Adrenal gland (tissue), 12 donors: ENCODE measurements around the gene FOXP4. TPM values are rescaled to one million over a fixed set of nuclear protein-coding genes. Genes with fewer than 3 reads are reported as not detected.
A peak's percentile ranks its signal among the peaks of the same experiment; 100 is the strongest.

Source experiments
- DNase-seq, 7 donors: peaks; one replicate each; pipeline ENCODE4 v3.0.0-alpha.2; 2019 to 2020
- H3K27ac ChIP-seq, 5 donors: fragments of 200-600 bp; sonication (generic) in 4 of 5; 1 replicate in 3 of 5; 2 replicates in 2 of 5; pipeline versions ENCODE4 v1.5.1 to v1.8.0; 2016 to 2020; ENCODE audit warnings: mild to moderate bottlenecking in 1 of 5
- H3K27me3 ChIP-seq: fragments of 200-600 bp; 2 replicates; pipeline ENCODE4 v1.8.0; 2021
- H3K36me3 ChIP-seq, 2 donors: fragments of 200-600 bp; replicated peaks in 1 of 2; 1 replicate in 1 of 2; 2 replicates in 1 of 2; pipeline versions ENCODE4 v1.5.1 to v1.8.0; 2018 to 2022
- H3K4me1 ChIP-seq, 2 donors: fragments of 200-600 bp; replicated peaks in 1 of 2; 1 replicate in 1 of 2; 2 replicates in 1 of 2; pipeline versions ENCODE4 v1.5.1 to v1.8.0; 2018 to 2021
- H3K4me3 ChIP-seq, 4 donors: fragments of 200-600 bp; sonication (generic) in 3 of 4; one replicate each; pipeline ENCODE4 v1.5.1; 2016 to 2018
- H3K9me3 ChIP-seq, 3 donors: fragments of 200-600 bp; sonication (generic) in 1 of 3; replicated peaks in 1 of 3; 1 replicate in 2 of 3; 2 replicates in 1 of 3; pipeline versions ENCODE4 v1.5.1 to v1.8.0; 2016 to 2021
- POLR2A ChIP-seq, 2 donors: fragments of 450-650 bp; IDR thresholded peaks; one replicate each; pipeline ENCODE4 v1.6.1; 2017; ENCODE audit warnings: antibody characterized with exemption in 2 of 2, mild to moderate bottlenecking in 2 of 2, moderate library complexity in 1 of 2
- WGBS, 4 donors: extraction: QIAGEN DNeasy Blood & Tissue Kit in 2 of 4; methylation state at CpG; one replicate each; pipeline versions ENCODE4 v1.1.5 to v1.1.7; 2013 to 2017; 5-methylcytosine and 5-hydroxymethylcytosine counted together
- intact Hi-C, 2 donors: fragments of 100-400 bp; cut with DNase I; formaldehyde crosslinking; loops; one replicate each; pipeline versions ENCODE4 v1.14.1 to v1.15.0; 2022 to 2023
- polyA plus RNA-seq, 3 donors: library from polyadenylated mRNA; stranded (reverse); fragments of 200-250 nt in 2 of 3; fragments of 350-450 nt in 1 of 3; fragmentation: Illumina TruSeq in 1 of 3; extraction: RNeasy Lipid Tissue Mini Kit (QIAGEN cat#74804) in 1 of 3; gene quantifications; one replicate each; pipeline ENCODE4 v1.2.3, GENCODE V29; 2013 to 2014
- total RNA-seq, 9 donors: library from RNA; depleted of rRNA in 4 of 9; stranded (reverse); fragments of >200 nt in 4 of 9; fragments of 120-200 nt in 1 of 9; fragmentation: NEBNext Ultra II Directional in 1 of 9; extraction: Animal tissue kit (Norgen Biotek cat#: 25700) in 1 of 9; gene quantifications; one replicate each; pipeline versions ENCODE4 v1.1.0 to v1.2.4, GENCODE V29; 2013 to 2023
- TF ChIP-seq, protein P1 (sequence below), 6 experiments: fragments of 450-650 bp in 4 of 6; fragments of 200-600 bp in 2 of 6; sonication (generic) in 1 of 6; IDR thresholded peaks; 1 replicate in 5 of 6; 2 replicates in 1 of 6; pipeline versions ENCODE4 v1.5.1 to v1.8.0; 2016 to 2021; ENCODE audit warnings: antibody characterized with exemption in 6 of 6, mild to moderate bottlenecking in 2 of 6, moderate library complexity in 1 of 6
- donor health status: healthy with polysubstance abuse.
- donor health status: Bipolar disorder and iron deficiency.
- donor health status: DM: yes; HTN: yes; CAD: no.
- donor health status: DM: no; HTN: no; CAD: no.
- donor health status: DM: no; HTN: no; CAD: no.
- donor health status: DM: yes; HTN: yes; CAD: no.

FOXP4 gene
- total and polyA plus RNA-seq, 12 donors = 1.6 to 18.2 (median 11.3) TPM

DNA sequence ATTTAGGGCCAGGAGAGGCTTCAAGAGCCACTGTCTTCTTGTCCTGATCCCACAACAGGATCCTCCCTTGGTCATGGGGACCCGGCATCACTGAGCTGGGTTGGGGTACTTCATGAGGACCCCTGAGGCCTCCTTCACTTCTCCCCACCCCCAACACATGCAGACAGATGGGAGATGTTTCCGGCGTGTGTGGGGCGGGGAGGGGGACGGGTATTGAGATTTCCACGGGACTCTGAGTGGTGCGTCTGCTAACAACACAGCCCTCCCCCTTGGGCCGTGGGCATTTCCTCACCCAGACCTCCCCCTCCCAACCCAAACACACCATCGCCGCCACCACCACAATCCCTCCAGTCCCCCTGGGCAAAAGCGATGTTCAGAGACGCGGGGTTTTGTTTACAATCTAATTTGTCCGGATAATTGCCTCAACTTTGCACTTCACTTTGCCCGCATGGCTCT is 906 bp upstream of the FOXP4 start:
- Histone ChIP-seq H3K27ac (no peak overlapping the region), H3K36me3 (no peaks in the 10 kb centered on the region), H3K27me3 (no peaks in the 10 kb centered on the region), H3K9me3 (no peaks in the 10 kb centered on the region), H3K4me1 (peaks cover 14 to 22% of the 10 kb centered on the region in 2 donors), H3K4me3 (peak overlapping the region in 2 of 4 donors; percentile 37 to 97)
- intact Hi-C loops = loop anchor here in 1 of 2 donors (5.0 kb wide), 1 partner anchor 42 kb away; no protein-coding TSS in a partner anchor
- no peak for DNase-seq
- WGBS, 4 donors = 18 to 26% (median 23%) methylated on average over 10 to 15 of the region's 15 CpGs
- TF ChIP-seq POLR2A (IDR thresholded peaks at IDR 0.05) = no peak
- TF ChIP-seq, protein P1, sequence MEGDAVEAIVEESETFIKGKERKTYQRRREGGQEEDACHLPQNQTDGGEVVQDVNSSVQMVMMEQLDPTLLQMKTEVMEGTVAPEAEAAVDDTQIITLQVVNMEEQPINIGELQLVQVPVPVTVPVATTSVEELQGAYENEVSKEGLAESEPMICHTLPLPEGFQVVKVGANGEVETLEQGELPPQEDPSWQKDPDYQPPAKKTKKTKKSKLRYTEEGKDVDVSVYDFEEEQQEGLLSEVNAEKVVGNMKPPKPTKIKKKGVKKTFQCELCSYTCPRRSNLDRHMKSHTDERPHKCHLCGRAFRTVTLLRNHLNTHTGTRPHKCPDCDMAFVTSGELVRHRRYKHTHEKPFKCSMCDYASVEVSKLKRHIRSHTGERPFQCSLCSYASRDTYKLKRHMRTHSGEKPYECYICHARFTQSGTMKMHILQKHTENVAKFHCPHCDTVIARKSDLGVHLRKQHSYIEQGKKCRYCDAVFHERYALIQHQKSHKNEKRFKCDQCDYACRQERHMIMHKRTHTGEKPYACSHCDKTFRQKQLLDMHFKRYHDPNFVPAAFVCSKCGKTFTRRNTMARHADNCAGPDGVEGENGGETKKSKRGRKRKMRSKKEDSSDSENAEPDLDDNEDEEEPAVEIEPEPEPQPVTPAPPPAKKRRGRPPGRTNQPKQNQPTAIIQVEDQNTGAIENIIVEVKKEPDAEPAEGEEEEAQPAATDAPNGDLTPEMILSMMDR (IDR thresholded peaks at IDR 0.05) = no peak

DNA sequence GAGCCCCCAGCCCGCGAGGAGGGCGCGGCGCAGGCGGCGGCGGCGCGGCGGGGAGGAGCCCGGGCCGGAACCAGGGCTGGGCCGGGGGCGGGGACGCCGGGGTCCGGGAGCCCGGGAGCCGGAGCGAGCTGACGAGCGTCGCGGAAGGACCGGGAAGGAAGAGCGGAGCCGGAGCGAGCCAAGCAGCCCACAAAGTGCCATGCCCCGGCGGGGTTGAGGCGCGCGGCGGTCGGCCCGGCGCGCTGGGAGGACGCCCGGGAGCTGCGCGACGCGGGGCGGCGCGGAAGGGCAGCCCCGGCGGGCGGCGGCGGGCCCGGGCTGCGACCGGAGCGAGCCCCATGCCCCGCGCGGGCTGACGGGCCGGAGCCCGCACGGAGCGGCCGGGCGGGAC is 289 bp downstream of the FOXP4 start:
- Histone ChIP-seq H3K9me3 (no peaks in the 10 kb centered on the region), H3K36me3 (no peaks in the 10 kb centered on the region), H3K4me1 (peaks cover 14 to 22% of the 10 kb centered on the region in 2 donors), H3K27me3 (no peaks in the 10 kb centered on the region), H3K27ac (peak overlapping the region in 3 of 5 donors; percentile 71 to 95 (median 74)), H3K4me3 (peak overlapping the region in 2 of 4 donors; percentile 76 to 97)
- peak in 1 of 2 donors; percentile 56 for TF ChIP-seq POLR2A (IDR thresholded peaks at IDR 0.05)
- TF ChIP-seq, protein P1 (IDR thresholded peaks at IDR 0.05) = no peak
- WGBS, 4 donors = 0 to 1% (median 0%) methylated on average over 14 to 66 of the region's 67 CpGs; no CpG with 5 or more reads in 1 of the 4 donors
- intact Hi-C loops = loop anchor here in 1 of 2 donors (5.0 kb wide), 1 partner anchor 41 kb away; no protein-coding TSS in a partner anchor
- no peak for DNase-seq

DNA sequence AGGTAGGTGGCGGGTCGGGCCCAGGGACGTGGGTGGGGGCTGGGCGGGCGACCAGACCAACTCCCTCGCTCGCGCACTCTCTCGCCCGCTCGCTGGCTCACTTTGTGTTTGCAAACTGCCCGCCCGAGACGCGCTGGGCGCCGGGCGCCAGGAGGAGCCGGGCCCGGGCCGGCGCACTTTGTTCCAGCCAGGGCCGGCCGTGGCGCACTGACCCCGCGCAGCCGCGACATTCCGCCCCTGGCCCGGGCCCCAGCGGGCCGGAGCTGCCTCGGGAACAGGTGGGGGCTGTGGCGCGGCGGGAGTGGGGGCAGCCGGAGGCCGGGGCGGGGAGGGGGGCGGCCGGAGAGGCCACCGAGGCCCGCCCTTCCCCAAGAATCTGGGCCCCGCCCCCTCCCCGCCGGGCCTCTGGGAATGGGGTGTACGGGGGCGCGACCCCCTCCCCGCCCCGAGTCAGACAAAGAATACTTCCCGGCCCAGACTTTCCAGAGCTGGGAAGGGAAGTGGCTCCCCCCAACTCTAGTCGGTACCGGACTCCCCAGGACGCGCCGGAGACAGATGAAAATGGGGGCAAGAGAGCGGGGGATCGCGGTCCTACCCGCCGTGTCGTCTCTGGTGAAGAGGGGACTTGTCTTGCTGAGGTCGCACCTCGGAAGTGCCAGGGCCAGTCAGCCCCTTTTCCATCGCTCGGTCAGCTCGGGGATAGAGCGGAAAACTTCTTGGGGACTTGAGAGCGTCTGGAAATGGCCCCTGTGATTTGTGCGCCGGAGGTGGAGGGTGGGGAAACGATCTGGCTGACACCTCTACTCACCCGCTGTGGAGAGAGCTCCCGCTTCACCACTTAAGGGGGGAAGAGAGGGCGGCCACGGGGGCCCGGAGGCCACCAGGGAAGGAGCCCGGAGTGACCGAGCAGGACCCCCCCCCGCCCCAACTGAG is 951 bp downstream of the FOXP4 start:
- WGBS, 4 donors = 0 to 2% (median 1%) methylated on average over 1 to 79 of the region's 82 CpGs
- DNase-seq = peak; percentile 32 to 60 (median 45)
- TF ChIP-seq, protein P1 (IDR thresholded peaks at IDR 0.05) = no peak
- peak in 1 of 2 donors; percentile 8 for TF ChIP-seq POLR2A (IDR thresholded peaks at IDR 0.05)
- H3K9me3 ChIP-seq = no peaks in the 10 kb centered on the region
- peak overlapping the region in 3 of 5 donors; percentile 71 to 95 (median 74) for H3K27ac ChIP-seq
- intact Hi-C loops = loop anchor here in 1 of 2 donors (5.0 kb wide), 1 partner anchor 40 kb away; no protein-coding TSS in a partner anchor
- peak overlapping the region in 3 of 4 donors; percentile 76 to 97 (median 89) for H3K4me3 ChIP-seq
- H3K36me3 ChIP-seq = no peaks in the 10 kb centered on the region
- peaks cover 14 to 22% of the 10 kb centered on the region in 2 donors for H3K4me1 ChIP-seq
- H3K27me3 ChIP-seq = no peaks in the 10 kb centered on the region

DNA sequence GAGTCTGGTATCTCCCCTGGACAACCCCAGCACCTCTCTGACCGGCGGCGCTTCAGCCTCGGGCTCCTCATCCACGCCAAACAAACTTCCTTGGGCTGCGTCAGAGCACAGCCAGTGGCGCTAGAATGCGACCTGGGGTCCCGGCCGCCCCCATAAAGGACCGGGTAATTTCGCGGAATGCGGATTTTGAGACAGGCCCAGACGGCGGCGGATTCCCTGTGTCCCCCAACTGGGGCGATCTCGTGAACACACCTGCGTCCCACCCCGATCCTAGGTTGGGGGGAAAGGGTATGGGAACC is 1.6 kb downstream of the FOXP4 start:
- 21 to 58% (median 43%) methylated on average over 7 to 21 of the region's 21 CpGs for WGBS, 4 donors
- intact Hi-C loops = loop anchor here in 1 of 2 donors (5.0 kb wide), 1 partner anchor 40 kb away; no protein-coding TSS in a partner anchor
- TF ChIP-seq POLR2A (IDR thresholded peaks at IDR 0.05) = no peak
- TF ChIP-seq, protein P1 (IDR thresholded peaks at IDR 0.05) = no peak
- no peaks in the 10 kb centered on the region for H3K9me3 ChIP-seq
- H3K27ac ChIP-seq = peak overlapping the region in 1 of 5 donors; percentile 95
- H3K4me1 ChIP-seq = peaks cover 14 to 22% of the 10 kb centered on the region in 2 donors
- no peak for DNase-seq
- peak overlapping the region in 2 of 4 donors; percentile 76 to 97 for H3K4me3 ChIP-seq
- H3K27me3 ChIP-seq = no peaks in the 10 kb centered on the region
- H3K36me3 ChIP-seq = no peaks in the 10 kb centered on the region
